ENCODE results near the gene KRTAP3-3. TPM values are rescaled to one million over a fixed set of nuclear protein-coding genes. Genes with fewer than 3 reads are reported as not detected.
"Not testable (repeated sequence)": the region's sequence is repeated elsewhere in the genome, so short reads cannot be mapped to it uniquely, and the experiment has no call there.

Gene KRTAP3-3
- total RNA-seq, 1 donor from 2014 or later: not detected

GRCh38 chr17:41004397-41004796 lies 10.4 kb upstream of the KRTAP3-3 start:
- no peak for DNase-seq (ENCODE audit: low spot score)

DNA sequence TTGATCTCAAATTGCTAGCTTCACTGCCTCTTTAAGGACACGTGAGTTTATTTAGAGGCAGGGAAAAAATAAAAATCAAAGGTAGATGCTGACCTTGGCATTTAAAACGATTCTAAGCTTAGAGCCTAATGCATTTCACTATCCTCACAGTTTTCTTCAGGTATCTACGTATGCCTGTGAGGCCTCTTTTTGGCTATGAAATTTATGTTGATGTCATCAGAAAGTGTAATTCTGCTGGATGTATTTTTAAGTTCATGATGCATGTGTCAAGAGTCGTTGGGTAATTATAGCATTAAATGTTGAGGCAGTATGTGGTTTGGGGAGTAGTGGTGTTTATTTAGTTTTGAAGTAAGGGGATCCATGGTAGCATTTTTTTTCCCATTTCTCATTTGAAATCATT lies 10.0 kb upstream of the KRTAP3-3 start:
- no peak for DNase-seq (ENCODE audit: low spot score)

- no peak for DNase-seq (ENCODE audit: low spot score)
Observed at GRCh38 chr17:41002814-41003213, 8.8 kb upstream of the KRTAP3-3 start.

GRCh38 chr17:41001795-41002194 lies 7.8 kb upstream of the KRTAP3-3 start:
- DNase-seq (ENCODE audit: low spot score): no peak

GRCh38 chr17:40999563-40999962 lies 5.6 kb upstream of the KRTAP3-3 start, which contains the start of gene KRTAP3-2:
Gene KRTAP3-2 (minus strand): TSS chr17:40999906. CDS start chr17:40999853, 53 bp downstream.
- DNase-seq (ENCODE audit: low spot score): not testable (repeated sequence)

DNA sequence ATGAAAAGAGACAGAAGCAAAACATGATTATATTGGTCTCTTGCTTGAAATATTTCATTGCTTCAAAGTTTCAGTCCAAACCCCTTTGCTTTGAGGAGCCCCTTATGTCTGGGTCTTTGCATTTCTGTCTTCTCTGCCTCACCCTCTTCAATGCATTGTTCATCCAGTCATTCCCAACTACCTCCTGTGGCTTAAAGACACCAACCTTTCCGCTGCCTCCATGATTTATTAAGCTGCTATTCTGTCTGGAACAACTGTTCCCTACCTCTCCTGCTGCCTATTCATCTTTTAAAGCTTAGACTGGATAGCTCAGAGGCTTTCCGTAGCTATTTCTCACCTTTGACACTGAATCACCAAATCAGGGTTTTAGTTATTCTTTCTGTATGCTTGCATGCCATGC lies 3.4 kb upstream of the KRTAP3-3 start:
- no peak for DNase-seq (ENCODE audit: low spot score)

DNA sequence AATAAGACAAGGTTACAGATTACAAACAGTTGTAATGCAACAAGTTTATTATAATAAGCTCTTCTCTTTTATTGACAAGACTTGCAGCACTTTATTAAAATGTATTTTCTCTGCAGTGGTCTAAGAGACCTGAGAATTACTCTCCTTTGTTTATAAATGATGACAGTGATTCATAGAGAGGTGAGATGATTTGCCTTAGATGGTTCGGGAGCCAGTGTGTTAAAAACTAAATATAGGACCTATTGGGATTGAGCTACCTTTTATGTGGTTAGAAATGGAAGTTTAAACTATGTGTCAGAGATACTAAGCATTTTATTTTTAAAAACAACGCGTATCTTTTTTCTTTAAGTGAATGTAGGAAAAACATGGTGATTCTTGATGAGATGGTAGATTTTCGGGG lies 2.9 kb upstream of the KRTAP3-3 start:
- no peak for DNase-seq (ENCODE audit: low spot score)

DNA sequence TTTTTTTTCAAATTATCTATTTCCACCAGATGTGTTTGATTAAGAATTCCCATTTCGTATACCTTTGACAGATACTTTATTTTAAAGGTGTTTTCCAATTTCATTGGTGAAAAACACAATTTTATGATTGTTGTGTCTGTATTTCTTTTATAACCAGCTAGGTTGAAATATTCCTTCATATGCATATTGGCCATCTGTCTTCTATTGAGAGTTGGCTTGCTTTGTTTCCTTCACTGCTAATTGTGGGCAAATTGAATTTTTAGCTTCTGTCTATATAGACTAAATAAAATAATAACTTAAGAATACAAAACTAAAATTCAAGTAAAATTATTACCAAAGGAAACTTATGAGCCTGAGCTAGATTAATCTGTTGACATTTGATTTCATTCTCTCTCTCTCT lies 1.2 kb upstream of the KRTAP3-3 start:
- no peak for DNase-seq (ENCODE audit: low spot score)

- no peak for DNase-seq (ENCODE audit: low spot score)
Observed at GRCh38 chr17:40993084-40993483, 880 bp downstream of the KRTAP3-3 start.

DNA sequence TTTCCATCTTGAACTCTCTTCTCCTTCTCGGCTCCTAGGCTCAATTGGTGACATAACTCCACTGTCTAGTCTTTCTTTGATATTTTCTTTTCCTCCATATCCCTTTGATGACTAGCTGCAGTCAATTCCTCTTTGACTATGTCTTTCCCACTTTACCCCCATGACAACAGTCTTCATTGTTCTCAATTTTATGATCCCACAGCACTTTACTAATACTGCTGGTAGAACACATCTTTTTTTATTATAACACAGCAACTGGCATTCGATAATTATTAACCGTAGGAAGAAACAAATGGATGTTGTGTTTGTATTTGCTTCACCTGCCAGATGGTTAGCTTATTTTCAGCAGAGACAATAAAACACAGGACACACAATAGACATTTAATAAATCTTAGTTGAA lies 1.3 kb downstream of the KRTAP3-3 start:
- no peak for DNase-seq (ENCODE audit: low spot score)

- DNase-seq (ENCODE audit: low spot score): no peak
Observed at GRCh38 chr17:40986920-40987319, 7.0 kb downstream of the KRTAP3-3 start.

DNA sequence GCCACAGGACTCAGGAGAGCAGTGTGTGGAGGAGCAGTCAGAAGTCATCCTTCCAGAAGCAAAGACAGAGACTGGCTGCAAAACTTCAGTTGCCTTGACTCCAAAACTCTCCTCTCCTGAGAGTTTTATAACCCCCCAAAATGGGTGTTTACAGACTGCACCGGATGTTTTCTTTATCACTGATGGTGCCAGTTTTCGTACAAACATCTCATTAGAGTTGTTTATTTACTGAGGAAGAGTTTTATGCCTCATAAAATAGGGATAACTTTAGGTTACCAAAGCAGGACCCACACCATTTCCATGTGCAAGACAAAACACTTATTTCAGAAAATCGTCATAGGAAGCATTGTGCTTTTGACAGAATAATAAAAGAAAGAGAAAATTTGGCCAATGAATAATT lies 9.7 kb downstream of the KRTAP3-3 start, which contains the start of gene KRT40:
Gene KRT40, minus strand, starts transcription at position 101 of the 400 bp plus-strand sequence. Its CDS starts 53 bp downstream, at position 48.
- DNase-seq (ENCODE audit: low spot score): no peak

GRCh38 chr17:40981115-40981514 lies 12.8 kb downstream of the KRTAP3-3 start:
- DNase-seq (ENCODE audit: low spot score): no peak

DNA sequence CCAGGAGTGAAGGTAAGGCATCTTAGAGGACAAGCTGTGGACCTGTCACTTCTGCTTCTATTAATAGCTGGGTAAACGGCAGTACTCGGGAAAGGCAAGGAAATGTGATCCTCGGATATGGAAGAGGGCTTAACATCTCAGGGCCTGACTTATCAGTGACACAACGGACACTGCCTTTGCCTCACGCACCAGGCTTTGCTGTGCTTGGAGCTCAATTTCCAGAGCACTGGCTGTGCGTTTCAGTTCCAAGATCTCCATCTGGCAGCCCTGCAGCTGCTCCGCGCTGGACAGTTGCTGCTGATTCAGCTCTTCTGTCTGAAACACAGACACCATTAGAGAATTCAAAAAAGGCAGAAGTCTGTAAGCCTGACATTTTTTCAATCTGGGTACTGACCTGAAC lies 13.4 kb downstream of the KRTAP3-3 start:
- DNase-seq (ENCODE audit: low spot score): no peak

DNA sequence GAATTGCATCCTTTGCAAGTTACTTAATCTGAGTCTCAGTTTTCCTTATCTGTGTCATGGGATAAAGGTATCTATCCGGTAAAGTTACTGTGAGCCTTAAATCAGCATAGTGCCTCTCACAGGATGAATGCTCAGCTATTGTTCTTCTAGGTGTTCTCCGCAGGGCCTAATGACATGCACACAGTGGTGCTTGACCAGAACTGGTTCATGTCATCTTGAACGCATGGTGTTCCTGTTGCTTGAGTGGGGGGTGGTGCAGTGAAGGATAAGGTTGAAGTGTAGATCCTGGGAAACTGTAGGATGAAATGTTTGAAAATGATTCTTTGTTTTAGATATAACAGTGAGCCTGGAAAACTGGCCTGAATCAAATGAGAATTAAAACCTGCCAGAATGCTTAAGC lies 13.8 kb downstream of the KRTAP3-3 start:
- no peak for DNase-seq (ENCODE audit: low spot score)

DNA sequence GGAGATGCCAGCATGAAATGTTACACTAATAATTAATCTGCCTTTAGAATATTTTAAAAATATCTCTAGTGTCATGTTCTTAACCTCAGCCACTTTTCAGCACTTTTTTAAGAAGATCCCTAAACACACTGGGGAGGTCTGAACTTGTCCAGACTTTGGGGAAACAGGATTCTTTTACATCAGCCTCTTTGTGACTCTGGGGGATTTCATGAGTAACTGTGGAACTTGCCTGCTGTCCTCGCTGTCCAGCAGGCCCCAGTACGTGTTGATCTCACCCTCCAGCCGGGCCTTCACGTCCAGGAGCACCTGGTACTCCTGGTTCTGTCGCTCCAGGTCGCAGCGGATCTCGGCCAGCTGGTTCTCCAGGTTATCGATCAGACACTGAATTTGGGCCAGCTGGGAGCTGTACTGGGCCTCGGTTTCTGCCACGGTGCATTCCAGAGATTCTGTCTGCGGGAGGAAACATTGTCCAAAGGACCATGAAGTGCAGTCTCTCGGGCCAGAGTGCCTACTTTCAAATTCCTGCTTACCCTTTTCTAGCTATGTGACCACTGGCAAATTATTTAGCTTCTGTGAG lies 15.3 kb downstream of the KRTAP3-3 start:
- no peak for DNase-seq (ENCODE audit: low spot score)

GRCh38 chr17:40975516-40975915 lies 18.4 kb downstream of the KRTAP3-3 start:
- DNase-seq (ENCODE audit: low spot score): no peak

DNA sequence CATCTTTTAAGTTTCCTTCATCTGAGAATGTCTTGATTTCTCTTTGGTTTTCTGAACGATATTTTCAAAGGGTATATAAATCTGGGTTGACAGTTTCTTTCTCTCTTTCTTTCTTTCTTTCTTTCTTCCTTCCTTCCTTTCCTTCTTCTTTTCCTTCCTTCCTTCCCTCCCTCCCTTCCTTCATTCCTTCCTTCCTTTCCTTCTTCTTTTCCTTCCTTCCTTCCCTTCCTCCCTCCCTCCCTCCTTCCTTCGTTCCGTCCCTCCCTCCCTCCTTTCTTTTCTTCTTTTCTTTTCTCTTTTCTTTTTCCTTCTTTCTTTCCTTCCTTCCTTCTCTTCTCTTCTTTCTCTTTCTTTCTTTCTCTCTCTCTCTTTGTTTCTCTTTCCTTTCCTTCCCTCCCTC lies 19.6 kb downstream of the KRTAP3-3 start:
- no peak for DNase-seq (ENCODE audit: low spot score)

DNA sequence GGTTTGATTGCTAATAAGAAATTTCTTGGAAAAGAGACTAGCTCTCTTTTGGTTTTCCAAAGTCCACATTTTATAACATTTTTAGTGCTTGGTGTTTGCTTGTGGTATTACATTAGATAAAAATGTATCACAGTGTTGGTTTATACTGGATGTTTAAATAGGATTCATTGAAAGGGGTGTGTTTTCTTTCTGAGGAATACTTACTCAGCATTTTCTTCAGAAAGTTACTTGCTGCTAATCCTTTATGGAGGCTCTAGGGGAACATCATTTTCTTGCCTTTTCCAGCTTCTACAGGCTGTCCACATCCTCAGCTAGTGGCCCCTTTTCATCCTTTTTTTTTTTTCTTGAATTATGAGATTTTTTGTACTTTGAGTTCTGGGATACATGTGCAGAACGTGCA lies 26.4 kb downstream of the KRTAP3-3 start:
- no peak for DNase-seq (ENCODE audit: low spot score)

DNA sequence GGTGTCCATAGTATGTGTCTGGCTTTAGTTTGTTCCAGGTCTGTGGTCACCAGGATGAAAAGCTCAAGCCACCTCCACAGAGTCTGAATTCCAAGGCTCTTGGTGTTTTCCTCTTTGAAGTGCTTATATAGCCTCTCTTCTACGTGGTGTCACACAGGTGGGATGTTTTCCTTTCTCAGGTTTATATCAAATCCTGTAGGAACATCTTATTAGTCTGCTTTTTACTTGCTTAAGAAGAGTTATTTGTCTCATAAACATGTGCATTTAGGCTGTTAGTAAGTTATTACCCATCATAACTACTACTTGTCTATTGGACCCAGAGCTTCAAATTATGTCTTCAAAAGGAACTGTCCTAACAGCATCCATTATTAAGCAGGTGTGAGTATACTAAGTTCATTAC lies 27.1 kb downstream of the KRTAP3-3 start, which contains the start of gene KRT39:
Gene KRT39, minus strand, starts transcription at position 101 of the 400 bp plus-strand sequence. Its CDS starts 92 bp downstream, at position 9.
- DNase-seq (ENCODE audit: low spot score): no peak

DNA sequence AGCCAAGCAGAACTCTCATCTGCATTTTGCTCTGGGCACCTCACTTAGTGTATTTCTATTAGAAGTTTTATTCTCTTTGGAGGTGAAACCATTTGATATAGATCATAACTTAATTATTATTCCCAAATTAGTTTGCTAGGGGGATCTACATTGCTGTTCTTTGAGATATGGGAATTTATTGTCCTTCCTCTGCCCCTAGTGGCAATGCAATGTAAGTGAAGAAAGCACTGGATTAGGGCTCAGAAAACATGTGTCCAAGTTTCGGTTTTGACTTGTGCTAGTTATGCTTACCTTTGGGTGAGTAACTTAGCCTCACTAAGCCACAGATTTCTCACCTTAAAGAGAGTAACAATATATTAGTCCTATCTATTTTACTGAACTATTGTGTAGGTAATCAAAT lies 30.1 kb downstream of the KRTAP3-3 start:
- DNase-seq (ENCODE audit: low spot score): no peak

- DNase-seq (ENCODE audit: low spot score): no peak
Observed at GRCh38 chr17:40962059-40962561, 31.9 kb downstream of the KRTAP3-3 start.

DNA sequence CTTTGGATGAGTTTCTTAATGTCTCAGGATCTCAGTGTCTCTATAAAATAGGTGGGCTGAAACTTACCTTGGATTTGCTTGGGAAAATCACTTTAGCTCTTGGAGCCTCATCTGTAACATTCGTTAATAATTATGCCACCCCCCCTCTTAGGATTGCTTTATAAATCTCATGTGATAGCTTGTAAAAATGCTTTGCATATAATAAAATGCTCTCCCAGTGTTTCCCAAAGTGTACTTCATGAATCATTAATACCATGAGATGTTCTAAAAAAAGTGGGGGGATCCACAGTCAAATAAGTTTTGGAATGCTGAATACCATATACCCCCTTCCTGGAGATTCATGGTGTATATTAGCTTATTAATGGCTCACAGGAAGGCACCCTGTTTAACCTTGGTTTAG lies 32.4 kb downstream of the KRTAP3-3 start:
- DNase-seq (ENCODE audit: low spot score): no peak

DNA sequence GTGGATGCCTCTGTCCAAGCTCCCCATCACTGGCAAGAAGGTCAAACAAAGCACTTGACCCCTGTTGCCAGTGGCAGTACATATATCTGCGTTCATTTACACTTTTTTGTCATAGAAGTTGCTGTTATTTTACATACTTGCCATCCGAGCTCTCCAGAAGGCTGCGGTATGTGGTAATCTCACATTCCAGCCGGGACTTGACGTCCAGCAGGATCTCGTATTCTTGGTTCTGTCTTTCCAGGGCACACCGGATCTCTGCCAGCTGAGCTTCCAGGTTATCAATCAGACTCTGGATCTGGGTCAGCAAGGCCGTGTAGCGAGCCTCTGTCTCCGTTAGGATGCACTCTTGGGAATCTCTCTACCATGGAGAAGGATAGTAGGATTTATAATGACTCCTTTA lies 33.8 kb downstream of the KRTAP3-3 start:
- no peak for DNase-seq (ENCODE audit: low spot score)
